Measurements from ENCODE around the gene KIAA1217.
A peak's percentile ranks its signal among the peaks of the same experiment; 100 is the strongest.

GRCh38 chr10:24552346-24553016, 343.5 kb downstream of the KIAA1217 start:
- TF ChIP-seq CTCF (IDR thresholded peaks at IDR 0.05) (peak in 3 of 6 experiments; percentile 31 to 48 (median 39)), POLR2A (IDR thresholded peaks at IDR 0.05) (no peak)

Measured in thyroid gland (tissue), 4 donors.